SK-N-SH (cell line): ENCODE data around the gene SAMD4A. TPM values are rescaled to one million over a fixed set of nuclear protein-coding genes. Genes with fewer than 3 reads are reported as not detected.

Source experiments
- CTCF ChIA-PET: fragments of 300-600, 350-600 bp; formaldehyde crosslinking; extraction: SDS; loops from one replicate; lab custom pipeline; 2021; lab: Yijun Ruan, JAX
- POLR2A ChIA-PET: fragments of 350-600 bp; sonication (Branson Sonifier 250); formaldehyde crosslinking; extraction: SDS; loops from one replicate; lab custom pipeline; 2020; ENCODE audit warnings: antibody characterized with exemption, inconsistent platforms; lab: Yijun Ruan, JAX
- DNase-seq: peaks from one replicate; pipeline ENCODE4 v3.0.0; 2012
- H2AFZ ChIP-seq: fragments of 200-600 bp; sonication (generic); 2 replicates; pipeline ENCODE4 v1.8.1; 2016; ENCODE audit warnings: antibody characterized with exemption, mild to moderate bottlenecking, low read depth
- H3F3A ChIP-seq: fragments of 200-600 bp; sonication (generic); replicated peaks from 2 replicates; pipeline ENCODE3; 2016; ENCODE audit warnings: antibody characterized with exemption, mild to moderate bottlenecking; ENCODE audit not compliant: insufficient read depth
- H3K27ac ChIP-seq, 2 experiments: fragments of 200-500 bp in 1 of 2; fragments of 200-600 bp in 1 of 2; sonication (Bioruptor generic) in 1 of 2; sonication (generic), shearing (Covaris generic) in 1 of 2; 2 replicates each; pipeline versions ENCODE4 v1.5.1 to v1.6.1; 2014 to 2016; ENCODE audit warnings: low read depth in 2 of 2, inconsistent platforms in 1 of 2, low read length in 1 of 2, mild to moderate bottlenecking in 1 of 2, mixed read lengths in 1 of 2
- H3K27me3 ChIP-seq: fragments of 200-600 bp; sonication (generic), shearing (Covaris generic); 2 replicates; pipeline ENCODE4 v1.6.1; 2016; ENCODE audit warnings: mixed run types; ENCODE audit not compliant: insufficient read depth
- H3K36me3 ChIP-seq, 2 experiments: fragments of 200-500 bp in 1 of 2; fragments of 200-600 bp in 1 of 2; sonication (Bioruptor generic) in 1 of 2; sonication (generic) in 1 of 2; replicated peaks in 1 of 2; 2 replicates each; pipeline versions ENCODE3 to v1.5.1; 2014 to 2016; ENCODE audit warnings: low read length in 1 of 2, mild to moderate bottlenecking in 1 of 2; ENCODE audit not compliant: insufficient read depth in 2 of 2, control insufficient read depth in 1 of 2
- H3K4me1 ChIP-seq, 2 experiments: fragments of 200-500 bp in 1 of 2; fragments of 200-600 bp in 1 of 2; sonication (Bioruptor generic) in 1 of 2; sonication (generic), shearing (Covaris generic) in 1 of 2; 2 replicates each; pipeline versions ENCODE4 v1.5.1 to v1.6.1; 2014 to 2016; ENCODE audit warnings: low read depth in 1 of 2, low read length in 1 of 2, mixed run types in 1 of 2; ENCODE audit not compliant: insufficient read depth in 2 of 2, control insufficient read depth in 1 of 2
- H3K4me2 ChIP-seq: fragments of 200-600 bp; sonication (generic), shearing (Covaris generic); 2 replicates; pipeline ENCODE4 v1.6.1; 2017; ENCODE audit warnings: mixed run types
- H3K4me3 ChIP-seq, 2 experiments: fragments of 200-500 bp in 1 of 2; fragments of 200-600 bp in 1 of 2; sonication (Bioruptor generic) in 1 of 2; sonication (generic), shearing (Covaris generic) in 1 of 2; 2 replicates each; pipeline versions ENCODE4 v1.5.1 to v1.8.1; 2014 to 2016; ENCODE audit warnings: low read depth in 2 of 2, inconsistent platforms in 1 of 2, low read length in 1 of 2, mild to moderate bottlenecking in 1 of 2, mixed read lengths in 1 of 2, moderate library complexity in 1 of 2
- H3K79me2 ChIP-seq: fragments of 200-600 bp; sonication (generic); 2 replicates; pipeline ENCODE4 v1.8.1; 2017; ENCODE audit warnings: mild to moderate bottlenecking; ENCODE audit not compliant: insufficient read depth
- H3K9ac ChIP-seq: fragments of 200-600 bp; sonication (generic); 2 replicates; pipeline ENCODE4 v1.6.1; 2017; ENCODE audit warnings: mixed run types
- H3K9me2 ChIP-seq: fragments of 200-600 bp; sonication (generic); 2 replicates; pipeline ENCODE4 v1.6.1; 2017; ENCODE audit warnings: mixed run types
- H3K9me3 ChIP-seq: fragments of 200-600 bp; sonication (generic); 2 replicates; pipeline ENCODE4 v1.6.1; 2017; ENCODE audit warnings: mixed run types, mild to moderate bottlenecking, moderate library complexity
- H4K20me1 ChIP-seq: fragments of 200-600 bp; sonication (generic); 2 replicates; pipeline ENCODE4 v1.6.1; 2017; ENCODE audit warnings: mild to moderate bottlenecking, mixed run types; ENCODE audit not compliant: insufficient read depth
- CTCF ChIP-seq: fragments of 200-600 bp; sonication (generic); IDR thresholded peaks from 2 replicates; pipeline ENCODE4 v1.6.1; 2017; ENCODE audit warnings: antibody characterized with exemption, mild to moderate bottlenecking, moderate library complexity
- ELF1 ChIP-seq: IDR thresholded peaks from 2 replicates; pipeline ENCODE4 v1.4.0; 2012
- EP300 ChIP-seq, 2 experiments: IDR thresholded peaks; 2 replicates each; pipeline versions ENCODE4 v1.4.0 to v1.6.1; 2012; ENCODE audit warnings: borderline replicate concordance in 1 of 2, low read depth in 1 of 2, low read length in 1 of 2
- EZH2phosphoT487 ChIP-seq: fragments of 200-600 bp; sonication (generic); IDR thresholded peaks from 2 replicates; pipeline ENCODE4 v1.6.1; 2017; ENCODE audit warnings: low read depth, mixed run types, mild to moderate bottlenecking, antibody characterized with exemption, moderate library complexity, borderline replicate concordance
- FOSL2 ChIP-seq: IDR thresholded peaks from 2 replicates; pipeline ENCODE4 v1.4.0; 2012; ENCODE audit warnings: low read depth, mild to moderate bottlenecking, moderate library complexity, borderline replicate concordance
- FOXM1 ChIP-seq: IDR thresholded peaks from 2 replicates; pipeline ENCODE4 v1.4.0; 2012; ENCODE audit warnings: low read depth, mild to moderate bottlenecking
- IRF3 ChIP-seq: fragments of 150-350 bp; IDR thresholded peaks from 2 replicates; pipeline ENCODE4 v1.6.1; 2016; ENCODE audit warnings: mild to moderate bottlenecking, low read depth, low read length
- JUND ChIP-seq: IDR thresholded peaks from 2 replicates; pipeline ENCODE4 v1.4.0; 2012
- MEF2A ChIP-seq: IDR thresholded peaks from 2 replicates; pipeline ENCODE4 v1.4.0; 2012; ENCODE audit warnings: low read depth, borderline replicate concordance
- NFIC ChIP-seq: IDR thresholded peaks from 2 replicates; pipeline ENCODE4 v1.4.0; 2012; ENCODE audit warnings: borderline replicate concordance
- NRF1 ChIP-seq: IDR thresholded peaks from 2 replicates; pipeline ENCODE4 v1.6.1; 2012; ENCODE audit warnings: low read depth, mild to moderate bottlenecking, low read length
- POLR2AphosphoS5 ChIP-seq: IDR thresholded peaks from 2 replicates; pipeline ENCODE4 v1.6.1; 2012; ENCODE audit warnings: low read depth, low read length
- RAD21 ChIP-seq: IDR thresholded peaks from 2 replicates; pipeline ENCODE4 v1.6.1; 2012; ENCODE audit warnings: mild to moderate bottlenecking, low read length
- RXRA ChIP-seq: IDR thresholded peaks from 2 replicates; pipeline ENCODE4 v1.4.0; 2012; ENCODE audit warnings: low read depth, mild to moderate bottlenecking, borderline replicate concordance
- SMC3 ChIP-seq: IDR thresholded peaks from 2 replicates; pipeline ENCODE4 v1.6.1; 2012; ENCODE audit warnings: low read depth, low read length, improper control_type of control experiment
- TAF1 ChIP-seq: IDR thresholded peaks from 2 replicates; pipeline ENCODE4 v1.6.1; 2012; ENCODE audit warnings: low read depth, mild to moderate bottlenecking, low read length, moderate library complexity, borderline replicate concordance
- TCF12 ChIP-seq: IDR thresholded peaks from 2 replicates; pipeline ENCODE4 v1.4.0; 2012
- USF1 ChIP-seq: IDR thresholded peaks from 2 replicates; pipeline ENCODE4 v1.4.0; 2012; ENCODE audit warnings: low read depth, borderline replicate concordance
- USF2 ChIP-seq: fragments of 150-350 bp; IDR thresholded peaks from 2 replicates; pipeline ENCODE4 v1.6.1; 2017; ENCODE audit warnings: antibody characterized with exemption, low read length, low read depth, borderline replicate concordance
- YY1 ChIP-seq: IDR thresholded peaks from 2 replicates; pipeline ENCODE4 v1.4.0; 2012; ENCODE audit warnings: low read depth, mild to moderate bottlenecking
- WGBS: methylation state at CpG from one replicate; pipeline ENCODE4 v1.1.6; 2017; ENCODE audit warnings: low lambda C conversion rate; 5-methylcytosine and 5-hydroxymethylcytosine counted together
- polyA plus RNA-seq, 3 experiments: library from polyadenylated mRNA; depleted of rRNA; stranded (reverse); fragments of >200 nt; gene quantifications; 2 replicates each; pipeline ENCODE4 v1.2.3, GENCODE V29; 2012

Gene SAMD4A
- polyA plus RNA-seq, 1 of the 3 experiments (the other 2 are of a cell fraction) = 5.0 TPM

GRCh38 chr14:54805070-54805444, 238.1 kb downstream of the SAMD4A start:
- Histone ChIP-seq H4K20me1 (no peaks in the 10 kb centered on the region), H3K27me3 (no peaks in the 10 kb centered on the region), H3K9me2 (no peaks in the 10 kb centered on the region), H3K9me3 (no peaks in the 10 kb centered on the region), H3K27ac (peak overlapping the region in 1 of 2 experiments; percentile 29; a peak in 1 of 4 replicates), H3K4me3 (no peak overlapping the region), H3F3A (no peaks in the 10 kb centered on the region), H3K4me1 (peaks cover 0 to 57% of the 10 kb centered on the region in 2 experiments; a peak in 2 of 4 replicates), H3K9ac (no peak overlapping the region), H3K79me2 (no peaks in the 10 kb centered on the region), H3K36me3 (no peaks in the 10 kb centered on the region), H2AFZ (no peak overlapping the region), H3K4me2 (no peak overlapping the region)
- WGBS = 72% methylated on average over 6 of the region's 6 CpGs
- no peak for DNase-seq
- POLR2A ChIA-PET = interaction anchor here (1.3 kb wide), 1 partner anchor 14 kb away, joined by 3 read pairs; no protein-coding TSS in a partner anchor
- TF ChIP-seq JUND (no peak), TAF1 (no peak), IRF3 (no peak), NRF1 (no peak), FOSL2 (no peak), NFIC (no peak), YY1 (no peak), EZH2phosphoT487 (no peak), RXRA (no peak), ELF1 (no peak), POLR2AphosphoS5 (no peak), MEF2A (no peak), EP300 (IDR thresholded peaks at IDR 0.05; ENCODE audit: borderline replicate concordance in 1 of 2, low read depth in 1 of 2, low read length in 1 of 2) (no peak), RAD21 (no peak), TCF12 (no peak), USF2 (no peak), CTCF (no peak), SMC3 (no peak), FOXM1 (no peak), USF1 (no peak)
- CTCF ChIA-PET = interaction anchor here (0.7 to 8.4 kb wide), 19 partner anchors 9 to 245 kb away, joined by 3 to 71 read pairs (median 4); partner anchors contain the start of genes GCH1 and SAMD4A
